Stimulated activated CD4-positive, alpha-beta T cell treated with anti-CD3 and anti-CD28 coated beads, Interleukin-1b, Interleukin-23, amount 100 ng/mL, for 4 hours (primary cell): ENCODE data around the gene ADGRL2.

Source experiments
- DNase-seq, 2 donors: peaks; one replicate each; pipeline ENCODE4 v3.0.0-alpha.2; 2020; ENCODE audit warnings: low read depth in 2 of 2

The ADGRL2 gene

GRCh38 chr1:81805537-81806431 lies 5.0 kb downstream of the ADGRL2 start:
- no peak for DNase-seq

DNA sequence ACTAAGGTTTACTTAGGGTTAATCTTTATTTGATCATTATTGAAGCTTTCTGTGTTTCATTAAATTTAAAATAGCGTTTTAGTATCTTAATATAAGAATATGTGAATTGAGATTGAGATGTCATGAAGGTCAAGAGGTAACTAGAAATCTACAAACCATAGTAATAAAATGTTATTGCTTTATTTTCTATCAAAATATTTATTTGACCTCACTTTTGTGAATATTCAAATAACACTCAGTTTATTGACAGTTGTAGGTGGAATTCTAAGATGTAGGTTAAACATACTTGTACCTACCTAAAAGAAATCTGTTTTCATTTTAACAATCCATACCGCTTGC lies 5.7 kb downstream of the ADGRL2 start:
- no peak for DNase-seq

GRCh38 chr1:81808760-81809159 lies 8.0 kb downstream of the ADGRL2 start:
- no peak for DNase-seq

- no peak for DNase-seq
Measured at GRCh38 chr1:81809808-81810207, 9.1 kb downstream of the ADGRL2 start.

DNA sequence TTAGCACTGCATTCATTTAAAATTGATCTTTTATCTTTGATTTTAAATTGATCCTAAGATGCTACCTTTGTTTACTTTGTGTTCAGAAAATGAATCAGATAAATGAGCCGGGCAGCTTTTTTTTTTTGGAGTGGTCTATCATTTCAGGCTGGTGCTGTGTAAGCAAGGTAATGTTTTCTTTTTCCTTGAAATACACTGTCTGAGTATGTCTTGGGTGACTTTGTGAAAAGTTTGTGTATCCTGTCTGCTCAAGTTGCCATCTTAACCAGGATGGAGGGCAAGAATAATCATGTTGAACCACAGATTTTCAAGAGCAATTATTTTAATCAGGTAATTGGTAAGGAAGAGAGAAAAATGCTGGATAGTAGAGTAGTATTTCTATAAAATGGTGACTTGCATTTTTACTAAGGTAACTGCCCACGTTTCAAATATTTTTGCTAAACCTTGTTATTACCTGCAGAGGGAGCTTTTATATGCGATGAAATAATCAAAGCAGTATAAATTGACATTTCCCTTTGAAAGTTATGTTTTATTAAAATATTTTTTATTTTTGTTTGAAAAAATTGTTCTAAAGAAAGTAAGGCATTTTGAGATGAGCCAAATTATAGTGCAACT lies 11.1 kb downstream of the ADGRL2 start:
- DNase-seq = no peak

GRCh38 chr1:81812712-81813111 lies 12.0 kb downstream of the ADGRL2 start:
- no peak for DNase-seq

GRCh38 chr1:81813691-81814090 lies 13.0 kb downstream of the ADGRL2 start:
- DNase-seq = no peak

DNA sequence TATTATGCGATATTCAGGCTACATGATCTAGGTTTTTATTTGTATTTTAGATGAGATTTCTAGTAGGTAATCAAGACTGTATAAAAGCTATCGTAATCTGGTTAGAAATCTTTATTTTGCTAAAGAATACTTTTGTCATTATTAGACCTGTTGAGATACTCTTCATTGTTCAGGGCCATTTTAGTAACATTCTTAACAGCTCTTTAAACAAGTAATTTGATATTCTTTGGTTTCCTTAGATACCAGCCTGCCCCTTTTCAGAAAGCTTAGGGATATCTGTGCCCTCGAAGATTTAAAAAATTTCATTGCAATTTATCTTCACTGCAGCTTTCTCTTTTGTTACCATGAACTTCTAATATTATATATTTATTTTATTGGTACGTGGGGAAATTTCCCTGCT lies 18.9 kb downstream of the ADGRL2 start:
- no peak for DNase-seq

DNA sequence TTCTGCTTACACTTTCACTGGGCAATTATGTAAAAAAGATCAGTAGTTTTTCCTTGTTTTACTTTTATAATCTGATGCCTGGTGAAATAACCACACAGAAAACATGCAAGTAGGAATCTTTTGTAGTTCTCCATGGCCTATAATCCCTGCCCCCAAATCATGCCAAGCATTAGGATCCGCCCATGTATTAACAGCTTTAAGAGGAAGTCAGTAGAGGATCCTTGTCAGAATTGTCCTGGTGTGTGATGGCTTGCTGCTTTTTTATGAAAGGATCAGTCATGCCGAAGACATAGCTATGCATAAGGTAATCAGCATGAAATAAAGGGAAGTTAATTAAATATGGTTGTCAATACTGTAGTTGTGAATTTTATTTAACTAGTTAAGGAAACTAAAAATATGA lies 20.0 kb downstream of the ADGRL2 start:
- no peak for DNase-seq

DNA sequence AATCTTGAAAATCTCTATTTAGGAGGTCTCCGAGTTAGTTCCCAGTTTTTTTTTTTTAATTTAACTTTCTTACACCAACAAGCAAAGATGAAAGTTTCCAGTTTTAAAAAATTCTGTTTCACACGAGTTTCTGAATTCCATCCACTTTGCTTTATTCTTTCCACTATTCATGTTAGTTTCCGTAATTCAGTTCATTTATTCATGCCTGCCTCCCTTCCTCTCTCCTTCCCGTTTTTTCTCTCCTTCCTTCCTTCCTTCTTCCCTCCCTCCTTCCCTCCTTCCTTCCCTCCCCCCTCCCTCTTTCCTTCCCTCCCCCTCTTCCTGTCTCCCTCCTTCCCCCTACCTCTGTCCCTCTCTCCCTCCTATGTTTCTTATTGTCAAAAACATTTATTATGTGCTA lies 22.3 kb downstream of the ADGRL2 start:
- DNase-seq = no peak

DNA sequence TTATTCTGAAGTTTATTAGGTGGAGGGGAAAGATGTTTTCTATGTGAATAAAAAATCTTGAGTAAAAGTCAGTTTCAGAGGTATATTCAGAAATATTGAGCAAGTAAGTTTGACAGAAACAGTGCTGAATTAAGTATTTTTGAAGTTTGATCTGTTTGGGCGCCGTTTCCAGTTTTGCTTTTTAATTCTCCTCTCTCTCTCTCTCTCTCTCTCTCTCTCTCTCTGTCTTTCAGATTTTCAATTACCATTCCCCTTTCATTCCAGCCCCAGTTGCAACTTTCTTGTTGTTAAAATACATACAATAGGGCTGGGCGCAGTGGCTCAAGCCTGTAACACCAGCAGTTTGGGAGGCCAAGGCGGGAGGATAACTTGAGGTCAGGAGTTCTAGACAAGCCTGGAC lies 24.0 kb downstream of the ADGRL2 start:
- DNase-seq = no peak

DNA sequence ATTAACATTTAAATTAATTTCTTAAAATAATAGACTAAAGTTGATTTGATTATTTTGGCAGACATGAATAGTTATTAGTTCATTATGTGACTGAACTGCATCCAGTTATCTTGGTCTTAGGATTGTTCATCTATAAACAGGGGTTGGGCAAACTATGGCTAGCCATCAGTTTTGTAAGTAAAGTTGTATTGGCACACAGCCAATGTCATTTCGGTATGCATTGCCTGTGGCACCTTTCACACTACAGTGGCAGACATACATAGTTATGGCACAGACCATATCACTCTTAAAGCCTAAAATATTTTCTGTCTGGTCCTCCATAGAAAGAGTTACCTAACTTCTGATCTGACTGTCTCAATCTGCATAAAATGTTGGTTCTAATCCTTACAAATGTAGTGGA lies 27.2 kb downstream of the ADGRL2 start:
- no peak for DNase-seq

DNA sequence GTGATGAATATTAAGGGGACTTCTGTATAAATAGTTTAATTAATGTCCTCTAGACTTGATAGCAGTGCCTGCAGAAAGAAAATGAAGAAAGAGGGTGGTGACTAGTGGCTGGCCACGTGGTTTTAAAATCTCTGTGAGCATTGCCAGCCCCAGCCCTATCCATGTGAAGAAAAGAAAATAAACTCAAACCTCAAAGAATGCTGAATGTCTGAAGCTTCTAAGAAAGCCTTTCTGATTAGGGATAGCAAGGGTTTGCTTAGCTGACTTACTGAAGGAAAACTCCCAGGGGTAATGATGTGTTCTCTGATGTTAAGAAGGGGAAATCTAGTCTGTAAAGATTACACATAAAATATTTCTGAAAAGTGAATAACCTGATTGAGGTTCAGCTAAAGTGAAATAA lies 31.8 kb downstream of the ADGRL2 start:
- DNase-seq = no peak

DNA sequence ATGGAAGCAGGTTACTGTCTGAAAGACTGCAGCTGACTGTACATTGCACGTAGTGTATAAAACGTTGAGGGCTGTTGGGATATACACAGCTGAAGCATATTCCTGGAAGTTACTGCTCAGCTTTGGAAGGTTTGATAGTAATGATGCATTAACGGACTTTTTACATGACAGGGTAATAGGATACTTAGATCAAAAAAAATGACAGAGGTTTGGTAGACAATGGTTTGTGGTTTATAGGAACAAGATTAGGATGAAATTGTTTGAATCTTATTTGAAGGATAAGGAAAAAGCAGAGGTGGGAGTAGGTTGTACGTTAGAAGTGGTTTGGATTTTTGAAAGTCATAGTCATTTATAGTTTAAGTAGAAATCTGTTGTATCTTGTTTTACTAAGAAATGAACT lies 33.0 kb downstream of the ADGRL2 start:
- no peak for DNase-seq

GRCh38 chr1:81834268-81834667 lies 33.5 kb downstream of the ADGRL2 start:
- DNase-seq = no peak

GRCh38 chr1:81834921-81835698 lies 34.4 kb downstream of the ADGRL2 start:
- DNase-seq = no peak

GRCh38 chr1:81836007-81836626 lies 35.4 kb downstream of the ADGRL2 start:
- no peak for DNase-seq

DNA sequence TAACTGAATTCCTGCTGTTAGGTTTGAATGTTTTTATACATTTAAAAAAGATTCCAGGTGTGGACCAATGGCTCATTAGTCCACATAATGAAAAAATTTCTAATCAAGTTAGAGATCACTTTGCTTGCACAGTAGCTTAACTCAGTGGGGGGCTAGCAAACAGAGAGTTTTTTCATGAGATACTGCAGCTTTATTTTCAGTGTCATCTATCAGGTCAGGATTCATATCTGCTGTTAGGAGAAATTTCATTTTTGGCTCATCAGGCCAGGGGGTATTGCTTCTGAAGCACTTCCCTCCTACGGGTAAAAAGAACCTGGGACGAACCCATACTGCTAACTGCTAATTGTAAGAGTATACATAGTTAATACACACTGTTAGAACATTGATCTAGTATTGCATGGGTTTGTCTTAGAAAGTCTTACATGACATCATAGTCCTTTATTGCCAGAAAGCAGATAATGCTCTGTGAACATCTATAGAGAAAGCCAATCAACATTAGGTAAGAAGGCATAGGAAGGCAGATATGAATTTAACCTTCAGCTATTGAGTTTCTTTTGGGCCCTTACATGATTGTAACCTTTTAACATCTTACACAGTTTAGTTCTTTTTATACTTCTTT lies 38.0 kb downstream of the ADGRL2 start:
- no peak for DNase-seq

GRCh38 chr1:81840805-81841204 lies 40.1 kb downstream of the ADGRL2 start:
- DNase-seq = no peak

DNA sequence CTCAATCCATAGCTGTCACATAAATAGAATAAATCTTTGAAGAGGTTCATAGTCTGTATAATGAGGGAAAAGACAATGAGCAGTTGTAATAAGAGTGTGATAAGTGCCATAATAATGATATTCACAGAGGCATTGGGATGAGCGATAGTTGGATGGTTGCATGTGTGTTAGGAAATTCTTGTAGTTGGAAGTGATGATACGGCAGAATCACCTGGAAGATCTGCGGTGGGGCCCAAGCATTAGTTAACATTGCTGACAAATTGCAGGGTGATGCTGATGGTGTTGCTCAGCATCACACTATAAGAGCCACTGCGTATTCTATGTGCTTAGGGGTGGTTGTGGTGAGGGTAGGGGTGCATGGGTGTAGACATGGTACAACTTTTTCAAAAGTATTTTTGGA lies 41.1 kb downstream of the ADGRL2 start:
- no peak for DNase-seq

DNA sequence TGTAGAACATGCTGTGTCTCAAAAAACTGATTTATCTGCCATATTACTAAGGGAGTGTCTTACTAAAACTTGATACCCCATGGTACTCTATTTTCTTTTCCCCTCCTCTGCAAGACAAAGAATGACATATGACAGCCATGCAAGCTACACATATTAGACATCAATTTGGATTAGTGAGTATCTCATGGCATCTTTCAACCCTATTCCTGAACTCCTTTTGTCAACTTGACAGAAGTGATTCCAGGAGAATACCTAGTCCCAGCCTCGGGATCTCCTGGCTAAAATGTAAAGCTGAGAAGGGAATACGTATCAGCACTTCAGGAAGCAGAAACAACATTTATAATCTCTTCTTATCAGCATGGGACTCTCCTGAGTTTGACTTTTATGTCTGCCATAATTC lies 43.7 kb downstream of the ADGRL2 start:
- no peak for DNase-seq

- DNase-seq = no peak
Measured at GRCh38 chr1:81846630-81847029, 45.9 kb downstream of the ADGRL2 start.
